GM21717 (cell line): Measurements from ENCODE around the gene DMAC2.
"Not testable (repeated sequence)": the region's sequence is repeated elsewhere in the genome, so short reads cannot be mapped to it uniquely, and the experiment has no call there.

Source experiments
- ATAC-seq: cut with Tn5 transposase; IDR thresholded peaks from one replicate; pipeline ENCODE4 v1.9.1; 2021; ENCODE audit warnings: mild to moderate bottlenecking, moderate library complexity; ENCODE audit not compliant: unreplicated experiment

The DMAC2 gene

DNA sequence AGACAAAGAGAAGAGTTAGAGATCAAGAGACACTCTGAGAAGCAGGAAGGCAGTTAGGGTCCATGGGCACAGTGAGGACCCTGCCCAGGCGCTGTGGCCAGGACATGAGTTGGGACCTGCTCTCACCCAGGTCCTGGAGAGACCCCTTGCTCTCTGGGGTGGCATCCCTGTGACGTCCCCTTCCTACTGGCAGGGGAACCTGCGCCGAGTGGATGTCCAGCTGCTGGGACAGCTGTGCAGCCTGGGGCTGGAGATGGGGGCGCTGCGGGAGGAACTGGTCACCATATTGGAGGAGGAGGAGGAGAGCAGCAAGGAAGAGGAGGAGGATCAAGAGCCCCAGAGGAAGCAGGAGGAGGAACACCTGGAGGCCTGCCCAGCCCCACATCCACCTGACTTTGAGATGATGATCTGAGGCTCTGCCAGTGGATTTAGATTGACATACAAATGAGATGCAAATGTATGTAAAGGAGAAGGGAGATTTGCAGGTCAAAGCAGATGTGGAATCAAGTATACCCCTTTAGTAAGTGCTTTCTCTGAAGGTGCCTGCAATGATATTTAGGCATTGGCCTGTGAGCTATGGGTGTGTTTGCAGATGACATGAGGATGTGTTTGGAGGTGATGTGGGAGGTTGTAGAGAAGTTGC is 4.2 kb upstream of the DMAC2 start:
- no peak for ATAC-seq

DNA sequence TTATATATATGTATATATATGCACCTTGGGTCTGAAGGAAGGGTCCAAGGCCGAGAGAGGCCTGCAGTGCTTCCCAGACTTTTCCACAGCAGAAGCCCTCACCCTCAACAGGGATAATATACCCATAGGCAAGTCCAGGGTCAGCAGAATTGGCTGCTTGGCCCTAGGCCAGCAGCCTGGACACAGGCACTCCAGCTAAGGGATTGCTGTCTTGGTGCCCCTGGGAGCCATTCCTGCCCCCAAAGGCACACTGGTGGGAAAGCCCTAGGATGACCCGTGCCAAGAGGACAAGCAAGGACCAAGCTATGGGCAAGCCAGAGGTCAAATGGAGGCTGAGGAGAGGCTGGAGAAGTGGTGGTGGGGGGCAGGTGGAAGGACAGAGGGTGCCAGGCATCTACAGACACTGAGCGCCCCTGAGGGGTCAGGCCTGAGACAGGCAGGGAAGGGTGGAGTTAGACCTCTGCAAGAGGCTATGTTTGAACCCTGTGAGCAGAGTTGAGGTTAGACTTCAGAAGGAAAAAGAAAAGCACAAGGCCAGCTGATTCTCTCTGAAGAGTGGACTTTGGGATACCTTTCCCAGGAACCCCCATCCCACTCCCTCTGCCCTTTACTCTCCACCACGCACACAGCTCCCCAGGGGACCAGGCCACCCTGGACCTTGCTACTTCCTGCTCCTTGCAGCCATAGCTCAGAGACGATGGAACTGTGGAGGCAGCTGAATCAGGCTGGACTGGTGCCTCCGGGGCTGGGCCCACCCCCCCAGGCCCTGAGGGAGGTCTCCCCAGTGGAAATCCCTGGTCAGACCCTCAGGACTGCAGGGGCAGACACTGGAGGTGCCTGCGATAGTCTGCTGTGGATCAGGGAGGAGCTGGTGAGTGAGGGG is 3.0 kb upstream of the DMAC2 start, which contains the start of gene ERICH4:
Gene ERICH4, plus strand, starts transcription at position 684 of the 883 bp plus-strand sequence. Its CDS starts 14 bp downstream, at position 698.
- ATAC-seq, result no peak

DNA sequence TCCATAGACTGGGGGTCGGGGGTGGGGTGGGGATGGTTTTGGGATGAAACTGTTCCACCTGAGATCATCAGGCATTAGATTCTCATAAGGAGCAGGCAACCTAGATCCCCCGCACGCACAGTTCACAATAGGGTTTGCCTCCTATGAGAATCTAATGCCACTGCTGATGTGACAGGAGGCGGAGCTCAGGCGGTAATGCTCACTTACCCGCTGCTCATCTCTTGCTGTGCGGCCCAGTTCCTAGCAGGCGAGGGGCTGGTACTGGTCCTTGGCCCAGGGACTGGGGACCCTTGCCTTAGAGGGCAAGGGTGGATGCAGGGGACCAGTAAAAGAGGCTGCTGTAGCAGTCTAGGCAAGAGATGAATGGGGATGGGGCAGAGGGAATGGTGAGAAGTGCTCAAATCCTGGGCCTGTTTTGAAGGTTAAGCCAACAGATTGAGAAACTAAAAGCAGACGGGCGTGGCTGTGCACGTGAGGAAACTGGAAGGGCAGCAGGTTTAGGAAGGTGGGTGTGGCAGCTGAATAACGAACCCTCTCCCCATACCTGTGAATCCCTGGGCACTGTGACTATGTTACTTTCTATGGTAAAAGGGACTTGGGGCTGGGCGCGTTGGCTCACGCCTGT is 1.7 kb upstream of the DMAC2 start:
- no peak for ATAC-seq

DNA sequence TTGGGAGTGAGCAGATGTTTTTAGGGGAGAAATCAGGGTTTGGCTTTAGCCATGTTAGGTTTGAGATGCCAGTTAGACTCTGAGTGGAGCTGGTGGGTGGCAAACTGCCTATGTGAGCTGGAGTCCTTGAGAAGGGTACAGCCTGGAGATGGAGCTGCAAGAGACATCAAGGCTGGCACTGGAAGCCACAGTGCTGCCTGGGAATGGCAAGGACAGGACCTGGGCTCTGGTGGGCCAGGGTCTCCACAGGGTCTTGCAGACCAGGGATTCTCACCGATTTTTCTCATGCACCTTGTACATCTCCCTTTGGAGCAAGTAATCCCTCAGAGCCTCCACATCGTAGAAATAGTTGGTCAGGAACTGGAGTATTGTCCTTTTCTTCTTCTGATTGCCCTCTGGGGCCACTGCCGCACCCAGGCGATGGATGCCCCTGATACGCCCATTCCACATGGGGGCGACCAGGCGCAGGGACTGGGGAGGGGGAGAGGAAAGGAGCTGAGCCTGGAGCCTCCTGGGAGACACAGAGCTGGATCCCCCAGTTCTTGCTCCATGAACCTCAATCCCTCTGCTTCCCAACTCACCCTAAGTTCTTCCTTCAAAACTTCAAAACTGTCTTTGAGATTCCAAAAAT is 1.7 kb downstream of the DMAC2 start:
- no peak for ATAC-seq

DNA sequence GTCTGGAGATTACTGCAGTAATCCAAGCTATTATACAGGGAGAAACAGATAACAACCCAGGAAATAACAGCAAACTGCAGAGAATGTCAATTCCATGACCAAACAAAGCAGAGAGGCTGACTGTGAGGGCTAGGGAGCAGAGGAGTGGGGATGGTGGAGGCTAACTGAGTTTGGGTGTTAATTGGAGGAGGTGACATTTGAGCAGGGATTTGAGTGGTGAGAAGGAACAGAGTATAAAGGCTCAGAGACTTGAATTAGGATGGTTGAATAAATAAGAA is 3.1 kb downstream of the DMAC2 start:
- no peak for ATAC-seq

DNA sequence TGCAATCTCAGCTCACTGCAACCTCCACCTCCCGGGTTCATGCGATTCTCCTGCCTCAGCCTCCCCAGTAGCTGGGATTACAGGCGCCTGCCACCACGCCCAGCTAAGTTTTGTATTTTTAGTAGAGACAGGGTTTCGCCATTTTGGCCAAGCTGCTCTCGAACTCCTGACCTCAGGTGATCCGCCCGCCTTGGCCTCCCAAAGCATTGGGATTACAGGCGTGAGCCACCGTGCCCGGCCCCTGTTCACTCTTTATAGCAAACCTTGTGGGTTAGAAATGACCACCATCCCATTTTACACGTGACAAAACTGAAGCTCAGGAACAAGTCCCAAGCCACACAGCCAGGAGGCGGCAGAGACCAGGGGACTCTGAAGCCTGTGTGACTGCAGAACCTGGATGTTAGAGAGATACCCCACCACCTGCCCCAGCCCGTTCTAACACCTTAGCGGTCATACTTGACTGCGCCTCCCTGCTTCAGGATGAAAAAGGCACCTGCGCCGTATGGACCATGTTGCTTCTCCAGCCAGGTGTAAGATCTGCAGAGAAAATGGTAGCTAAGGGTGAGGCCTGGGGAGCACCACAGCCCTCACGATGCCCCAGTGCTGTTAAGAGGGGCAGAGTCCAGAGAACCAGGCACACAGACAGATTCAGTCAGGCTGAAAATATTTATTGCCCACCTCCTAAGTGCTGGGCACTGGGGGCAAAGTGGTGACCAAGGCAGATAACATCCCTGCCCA is 3.6 kb downstream of the DMAC2 start:
- no peak for ATAC-seq

DNA sequence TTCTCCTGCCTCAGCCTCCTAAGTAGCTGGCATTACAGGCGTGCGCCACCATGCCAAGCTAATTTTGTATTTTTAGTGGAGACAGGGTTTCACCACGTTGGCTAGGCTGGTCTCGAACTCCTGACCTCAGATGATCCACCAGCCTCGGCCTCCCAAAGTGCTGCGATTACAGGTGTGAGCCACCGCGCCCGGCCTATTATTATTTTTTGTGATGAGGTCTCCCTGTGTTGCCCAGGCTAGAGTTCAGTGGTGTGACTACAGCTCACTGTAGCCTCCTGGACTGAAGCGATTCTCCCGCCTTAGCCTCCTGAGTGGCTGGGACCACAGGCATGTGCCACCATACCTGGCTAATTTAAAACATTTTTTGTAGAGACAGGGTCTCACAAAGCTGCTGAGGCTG is 4.3 kb downstream of the DMAC2 start:
- ATAC-seq, result not testable (repeated sequence)

DNA sequence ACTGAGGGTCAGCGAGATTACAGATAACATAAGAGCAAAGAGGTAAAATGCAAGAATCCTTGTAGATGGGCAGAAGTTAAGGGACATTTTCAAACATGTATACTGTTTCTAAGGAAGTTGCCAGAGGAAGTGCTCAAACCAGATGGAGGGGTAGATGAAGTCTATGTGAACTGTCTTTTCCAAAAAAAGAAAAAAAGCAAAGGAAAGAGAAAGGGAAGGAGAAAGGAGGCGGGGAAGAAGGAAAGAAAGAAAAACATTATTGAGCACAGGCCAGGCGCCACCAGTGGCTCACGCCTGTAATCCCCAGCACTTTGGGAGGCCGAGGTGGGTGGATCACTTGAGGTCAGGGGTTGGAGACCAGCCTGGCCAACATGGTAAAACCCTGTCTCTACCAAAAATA is 5.3 kb downstream of the DMAC2 start:
- no peak for ATAC-seq

DNA sequence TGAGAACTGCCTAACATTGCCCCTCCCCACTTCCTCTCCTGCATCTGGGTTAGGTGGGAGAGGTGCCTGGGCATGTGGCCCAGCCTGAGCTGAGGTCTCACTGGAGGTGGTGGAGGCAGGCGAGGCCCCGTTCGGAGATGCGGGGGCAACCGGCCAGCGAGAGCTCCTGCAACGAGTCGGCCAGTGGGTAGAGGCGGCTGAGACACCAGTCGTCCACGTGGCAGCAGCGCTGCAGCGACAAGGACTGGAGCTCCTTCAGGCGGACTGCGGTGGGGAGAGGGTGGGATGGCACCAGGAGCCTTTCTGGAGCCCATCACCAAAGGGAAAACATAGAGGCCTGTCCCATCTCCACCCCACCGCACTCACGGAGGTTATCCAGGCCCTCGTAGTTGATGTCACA is 6.5 kb downstream of the DMAC2 start:
- ATAC-seq, result no peak

DNA sequence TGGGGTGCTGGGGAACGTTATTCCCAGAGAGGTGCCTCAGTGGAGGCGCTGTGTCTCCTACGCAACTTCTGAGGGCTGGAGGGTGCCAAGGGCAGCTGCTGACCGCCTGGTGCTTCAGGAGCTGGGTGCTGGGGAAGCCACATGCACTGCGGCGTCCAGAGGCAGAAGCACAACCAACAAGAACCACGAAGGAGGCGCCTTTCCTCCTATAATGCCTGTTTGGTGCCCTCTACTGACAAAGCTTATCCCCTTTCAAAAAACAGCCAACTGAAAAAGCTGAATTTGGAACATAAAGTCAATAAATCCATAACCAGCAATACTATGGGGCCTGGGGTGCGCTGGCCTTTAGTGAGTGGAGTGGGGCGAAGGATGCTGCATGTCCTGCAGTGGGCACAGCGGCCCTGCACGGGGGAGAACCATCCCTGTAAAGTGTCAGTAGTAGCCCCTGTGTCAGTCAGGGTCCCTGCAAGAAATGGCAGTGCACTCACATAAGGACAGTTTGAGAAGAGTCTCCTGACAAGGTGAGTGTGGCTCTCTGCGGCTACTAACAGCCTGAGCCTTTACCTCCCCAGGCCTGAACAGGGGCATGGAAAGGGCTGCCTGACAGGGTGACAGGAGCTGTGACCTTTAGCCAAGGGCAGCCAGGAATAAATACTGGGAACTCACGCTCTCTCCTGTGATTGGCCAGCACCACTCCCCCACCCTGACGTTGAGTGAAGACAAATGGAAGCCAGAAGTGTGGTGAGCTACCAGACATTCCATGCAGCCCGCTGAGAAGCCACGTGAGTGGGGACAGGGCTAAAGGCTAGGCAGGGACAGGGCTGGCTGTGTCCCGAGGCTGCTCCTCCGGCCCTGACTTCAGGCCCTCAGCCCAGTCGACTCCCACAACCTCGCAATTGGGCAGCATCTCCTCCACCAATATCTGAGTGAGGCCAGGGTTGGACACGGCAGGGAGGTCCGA is 8.0 kb downstream of the DMAC2 start:
- no peak for ATAC-seq

DNA sequence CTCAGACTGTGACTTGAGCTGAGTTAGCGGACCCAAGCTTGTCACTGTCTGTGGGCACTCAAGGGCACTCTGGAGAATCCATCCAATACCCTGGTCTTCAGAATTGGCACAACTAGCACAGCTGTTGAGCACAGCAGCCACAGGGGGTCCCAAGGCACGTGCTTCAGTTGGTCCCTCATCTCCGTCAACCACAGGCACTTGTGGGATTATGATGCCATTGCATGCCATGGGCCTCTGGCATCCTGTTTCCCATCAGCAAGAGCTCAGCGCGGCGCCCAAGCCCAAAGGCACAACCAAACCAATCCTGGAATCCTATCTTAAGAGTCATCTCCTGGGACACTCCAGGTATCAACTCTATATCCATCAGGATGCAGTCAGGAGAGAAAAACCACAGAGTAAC is 8.8 kb downstream of the DMAC2 start:
- no peak for ATAC-seq

DNA sequence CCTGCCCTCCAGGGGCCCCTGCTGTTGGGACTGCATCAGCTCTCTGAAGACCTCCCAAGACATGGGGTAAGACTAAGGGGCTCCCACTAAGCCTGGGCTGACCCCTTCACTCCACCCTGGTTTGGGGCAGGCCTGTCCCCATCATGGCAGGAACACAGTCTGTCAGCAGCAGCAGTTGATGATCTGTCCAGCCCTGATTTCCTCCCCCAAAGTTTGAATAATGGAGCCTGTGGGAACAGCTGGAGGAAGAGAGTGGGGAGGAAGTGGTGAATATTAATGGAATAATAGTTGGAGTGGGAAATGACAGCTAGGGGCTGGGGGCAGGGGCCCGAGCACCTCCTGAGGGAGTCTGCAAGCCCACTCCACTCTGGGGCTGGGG is 11.2 kb downstream of the DMAC2 start:
- no peak for ATAC-seq

DNA sequence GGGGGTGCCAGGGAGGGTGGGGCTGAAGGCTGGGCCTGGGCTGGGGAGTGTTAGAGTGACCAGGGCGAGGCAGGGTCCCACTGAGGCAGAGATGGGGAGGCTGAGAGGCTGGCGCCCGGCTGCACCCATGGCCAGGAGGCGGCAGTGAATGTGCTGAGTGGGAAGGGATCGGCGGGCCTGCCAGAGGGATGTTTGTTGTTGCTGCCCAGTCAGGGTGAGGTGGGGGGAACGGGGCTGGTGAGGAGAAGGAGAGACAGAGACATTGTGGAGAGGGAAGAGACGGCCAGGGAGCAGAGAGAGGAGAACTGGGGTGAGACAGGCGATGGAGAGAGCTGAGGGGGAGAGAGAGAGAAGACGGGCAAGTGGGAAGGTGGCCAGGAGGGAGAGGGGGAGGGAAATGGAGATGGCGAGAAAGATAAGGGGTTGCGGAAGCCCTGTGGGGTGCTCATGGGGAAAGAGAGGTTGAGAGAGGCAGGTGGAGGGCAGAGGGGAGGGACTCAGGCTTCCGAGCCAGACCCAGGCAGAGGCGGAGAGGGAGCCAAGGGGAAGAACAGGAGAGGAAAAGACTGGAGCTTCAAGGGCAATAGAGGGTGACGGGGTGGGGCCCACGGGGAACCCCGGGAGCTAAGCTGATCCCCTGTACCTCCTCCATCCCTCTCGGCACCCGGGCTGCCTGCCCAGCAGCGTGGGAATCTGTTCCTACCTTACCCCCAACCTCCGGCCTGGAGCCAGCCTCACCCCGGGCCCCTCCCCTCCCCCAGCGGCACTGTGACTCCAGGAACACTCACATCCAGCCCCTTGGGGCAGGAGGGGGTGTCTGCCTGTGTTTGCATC is 11.8 kb downstream of the DMAC2 start:
- ATAC-seq, result no peak

DNA sequence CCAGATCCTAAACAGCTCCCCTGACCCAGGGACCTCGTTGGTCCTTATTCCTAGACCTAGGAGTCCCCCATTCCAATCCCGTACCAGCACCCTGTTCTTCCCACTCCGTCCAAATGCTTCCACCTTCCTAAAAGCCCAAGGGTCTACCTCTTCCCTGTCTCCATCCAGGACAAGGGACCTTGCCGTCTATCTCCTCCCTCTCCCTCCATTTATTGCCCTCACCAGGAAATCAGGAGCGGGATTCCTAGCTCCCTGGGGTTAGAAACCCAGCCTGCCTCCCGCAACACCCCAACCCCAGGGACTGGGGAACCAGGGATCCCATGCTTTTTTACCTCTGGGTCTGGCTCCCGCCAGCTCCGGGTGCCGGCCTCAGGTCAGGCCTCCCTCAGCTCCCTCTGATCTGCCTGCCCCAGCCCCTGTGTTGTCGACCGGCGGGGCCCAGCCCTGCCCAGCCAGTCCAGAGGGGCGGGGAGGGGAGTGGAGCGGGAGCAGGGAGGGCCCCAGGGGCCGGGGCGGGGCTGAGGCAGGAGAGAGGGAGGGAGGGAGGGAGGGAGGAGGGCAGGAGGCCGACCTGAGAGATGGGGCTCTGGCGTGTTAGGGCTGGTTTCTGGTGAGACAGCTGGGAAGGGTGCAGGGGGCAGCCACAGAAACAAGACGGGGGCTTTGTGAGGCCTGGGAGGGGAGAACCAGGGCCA is 12.6 kb downstream of the DMAC2 start, which contains the start of gene B3GNT8:
Gene B3GNT8, minus strand, starts transcription at position 423 of the 695 bp plus-strand sequence. CDS start 596 bp downstream, outside the sequence.
- ATAC-seq, result no peak

DNA sequence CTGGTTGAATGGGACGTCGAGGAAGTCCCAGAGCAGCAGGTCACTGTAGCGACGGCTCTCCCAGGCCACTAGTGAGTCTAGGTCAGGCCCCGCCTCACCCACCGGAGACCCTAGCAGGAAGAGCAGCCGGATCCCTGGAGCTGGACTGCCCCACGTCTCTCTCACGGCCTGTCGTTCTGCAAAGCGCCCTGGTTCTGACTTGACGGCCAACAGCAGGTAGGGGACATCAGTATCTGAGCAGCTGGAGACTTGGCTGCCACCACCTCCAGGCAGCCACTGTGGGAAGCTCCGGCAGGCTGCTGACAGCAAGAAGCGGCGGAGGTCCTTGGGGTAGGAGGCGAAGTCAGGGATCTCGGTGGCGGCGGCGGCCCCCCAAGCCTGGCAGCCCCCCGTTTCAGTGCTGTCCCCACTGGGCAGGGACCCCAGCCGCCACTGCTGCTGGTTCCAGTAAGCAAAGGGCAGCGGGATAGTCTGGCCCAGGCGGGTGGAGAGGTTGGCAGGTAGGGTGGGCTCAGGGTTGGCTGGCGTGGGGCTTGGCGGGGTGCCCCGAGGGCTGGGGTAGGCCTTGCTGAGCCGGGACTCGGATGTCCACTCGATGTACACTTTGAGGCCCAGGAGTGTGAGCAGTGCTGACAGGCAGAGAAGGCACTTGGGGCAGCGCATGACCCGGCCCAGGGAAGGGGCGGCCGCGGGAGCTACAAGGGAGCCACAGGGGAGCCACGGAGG is 13.4 kb downstream of the DMAC2 start:
- ATAC-seq, result no peak

DNA sequence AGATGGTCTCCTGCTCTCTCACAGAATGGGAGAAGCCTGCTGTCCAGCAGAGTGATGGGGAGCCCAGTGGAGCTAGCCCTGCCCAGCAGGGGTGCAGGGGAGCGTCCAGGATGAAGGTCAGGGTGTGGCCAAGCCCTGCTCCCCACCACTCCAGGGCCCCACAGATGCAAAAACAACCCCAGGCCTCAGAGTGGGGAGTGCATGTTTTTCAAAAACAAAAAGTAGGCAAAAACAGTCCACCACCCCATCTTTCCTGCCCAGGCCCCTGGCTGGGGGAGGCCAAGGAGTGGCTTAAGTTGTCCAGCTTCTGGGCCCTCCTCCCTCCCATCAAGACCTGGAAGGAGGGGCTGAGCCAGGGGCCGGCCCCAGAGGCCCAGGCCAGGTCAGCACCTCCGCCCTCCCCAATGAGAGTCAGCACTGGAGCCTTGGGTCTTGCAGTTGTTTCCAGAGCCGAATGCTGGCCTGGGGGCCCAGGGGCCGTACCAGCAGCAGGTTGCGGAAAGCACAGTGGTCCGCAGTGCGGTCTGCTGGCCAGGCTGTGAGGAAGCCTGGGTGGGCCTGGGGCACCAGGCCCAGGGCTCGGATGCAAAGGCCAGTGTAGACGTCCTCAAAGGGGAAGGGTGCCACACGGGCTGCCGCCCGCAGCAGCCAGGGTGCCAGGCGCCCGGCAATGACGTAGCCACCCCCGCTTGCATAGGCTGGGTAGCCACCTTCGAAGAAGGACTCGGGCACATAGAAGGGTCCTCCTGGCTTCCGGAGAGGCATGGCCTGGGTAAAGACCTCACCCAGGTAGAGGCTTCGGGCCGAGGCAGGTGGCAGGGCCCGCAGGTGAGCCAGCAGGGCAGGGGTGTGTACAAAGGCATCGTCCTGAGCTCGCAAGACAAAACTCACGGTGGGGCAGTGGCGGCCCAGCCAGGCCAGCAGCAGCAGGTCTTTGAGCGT is 14.3 kb downstream of the DMAC2 start:
- ATAC-seq, result no peak
